Right lobe of liver (tissue), 6 donors: ENCODE measurements around the gene ADAM23. TPM values are rescaled to one million over a fixed set of nuclear protein-coding genes. Genes with fewer than 3 reads are reported as not detected.
A peak's percentile ranks its signal among the peaks of the same experiment; 100 is the strongest.

Source experiments
- ATAC-seq, 4 donors: fragments of 200-7000 bp; cut with Tn5 transposase; one replicate each; pipeline ENCODE4 v1.9.1; 2020; ENCODE audit warnings: mild to moderate bottlenecking in 4 of 4, moderate library complexity in 4 of 4
- DNase-seq, 3 donors: peaks; one replicate each; pipeline ENCODE4 v3.0.0-alpha.2; 2020
- H3K27ac ChIP-seq, 3 donors: fragments of 200-600 bp; one replicate each; pipeline ENCODE4 v1.8.0; 2022
- H3K27me3 ChIP-seq, 2 donors: fragments of 200-600 bp; one replicate each; pipeline ENCODE4 v1.8.0; 2022
- H3K36me3 ChIP-seq, 4 donors: fragments of 200-600 bp; sonication (generic) in 1 of 4; one replicate each; pipeline versions ENCODE4 v1.5.1 to v1.8.0; 2017 to 2022; ENCODE audit warnings: control low read depth in 1 of 4
- H3K4me1 ChIP-seq, 4 donors: fragments of 200-600 bp; sonication (generic) in 1 of 4; one replicate each; pipeline versions ENCODE4 v1.5.1 to v1.8.0; 2017 to 2022; ENCODE audit warnings: control low read depth in 1 of 4
- H3K4me3 ChIP-seq, 3 donors: fragments of 200-600 bp; one replicate each; pipeline ENCODE4 v1.8.0; 2022
- H3K9me3 ChIP-seq, 4 donors: fragments of 200-600 bp; sonication (generic) in 1 of 4; one replicate each; pipeline versions ENCODE4 v1.5.1 to v1.8.0; 2017 to 2022; ENCODE audit warnings: control low read depth in 1 of 4
- POLR2A ChIP-seq: fragments of 450-650 bp; IDR thresholded peaks from one replicate; pipeline ENCODE4 v1.6.1; 2017; ENCODE audit warnings: antibody characterized with exemption, mild to moderate bottlenecking
- WGBS: methylation state at CpG from one replicate; pipeline ENCODE4 v1.1.6; 2018; ENCODE audit warnings: low coverage, low lambda C conversion rate; ENCODE audit not compliant: insufficient coverage; ENCODE audit errors: missing lambda C conversion rate; 5-methylcytosine and 5-hydroxymethylcytosine counted together
- intact Hi-C, 2 donors: fragments of 100-400 bp; cut with DNase I; formaldehyde crosslinking; loops; one replicate each; pipeline versions ENCODE4 v1.11.2 to v1.14.1; 2022
- total RNA-seq, 6 experiments: library from RNA; depleted of rRNA in 2 of 6; stranded (reverse); fragments of >200 nt in 2 of 6; fragmentation: NEBNext Ultra II Directional in 3 of 6; extraction: Animal tissue kit (Norgen Biotek cat#: 25700) in 3 of 6; gene quantifications; one replicate each; pipeline versions ENCODE4 v1.1.0 to v1.2.4, GENCODE V29; 2016 to 2023
- TF ChIP-seq, protein P1 (sequence below), 4 donors: fragments of 200-600 bp in 3 of 4; fragments of 450-650 bp in 1 of 4; IDR thresholded peaks; one replicate each; pipeline versions ENCODE4 v1.5.1 to v1.8.0; 2016 to 2022; ENCODE audit warnings: antibody characterized with exemption in 4 of 4, mild to moderate bottlenecking in 2 of 4
- donor health status: DM: no; HTN: yes; CAD: no.
- donor health status: DM: no; HTN: no; CAD: no.
- donor health status: DM: no; HTN: no; CAD: no.
- donor health status: DM: no; HTN: yes; CAD: no.
- donor health status: DM: no; HTN: yes; CAD: no.

Gene ADAM23
- total RNA-seq, 6 experiments from 2014 or later, result under 0.01 to 0.26 (median 0.09) TPM; not detected in 2

- no peaks in the 10 kb centered on the region for H3K4me1 ChIP-seq
- no peak for ATAC-seq
- TF ChIP-seq, protein P1, sequence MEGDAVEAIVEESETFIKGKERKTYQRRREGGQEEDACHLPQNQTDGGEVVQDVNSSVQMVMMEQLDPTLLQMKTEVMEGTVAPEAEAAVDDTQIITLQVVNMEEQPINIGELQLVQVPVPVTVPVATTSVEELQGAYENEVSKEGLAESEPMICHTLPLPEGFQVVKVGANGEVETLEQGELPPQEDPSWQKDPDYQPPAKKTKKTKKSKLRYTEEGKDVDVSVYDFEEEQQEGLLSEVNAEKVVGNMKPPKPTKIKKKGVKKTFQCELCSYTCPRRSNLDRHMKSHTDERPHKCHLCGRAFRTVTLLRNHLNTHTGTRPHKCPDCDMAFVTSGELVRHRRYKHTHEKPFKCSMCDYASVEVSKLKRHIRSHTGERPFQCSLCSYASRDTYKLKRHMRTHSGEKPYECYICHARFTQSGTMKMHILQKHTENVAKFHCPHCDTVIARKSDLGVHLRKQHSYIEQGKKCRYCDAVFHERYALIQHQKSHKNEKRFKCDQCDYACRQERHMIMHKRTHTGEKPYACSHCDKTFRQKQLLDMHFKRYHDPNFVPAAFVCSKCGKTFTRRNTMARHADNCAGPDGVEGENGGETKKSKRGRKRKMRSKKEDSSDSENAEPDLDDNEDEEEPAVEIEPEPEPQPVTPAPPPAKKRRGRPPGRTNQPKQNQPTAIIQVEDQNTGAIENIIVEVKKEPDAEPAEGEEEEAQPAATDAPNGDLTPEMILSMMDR (IDR thresholded peaks at IDR 0.05), result no peak
- no peak for TF ChIP-seq POLR2A
- H3K4me3 ChIP-seq, result no peak overlapping the region
- no peak overlapping the region for H3K27ac ChIP-seq
- intact Hi-C loops, result no loop called here
- DNase-seq, result no peak
- no peaks in the 10 kb centered on the region for H3K36me3 ChIP-seq
- no peaks in the 10 kb centered on the region for H3K9me3 ChIP-seq
- H3K27me3 ChIP-seq, result no peaks in the 10 kb centered on the region
- 62% methylated on average over 3 of the region's 3 CpGs for WGBS
Measured at GRCh38 chr2:206603243-206603642, 159.9 kb downstream of the ADAM23 start.

DNA sequence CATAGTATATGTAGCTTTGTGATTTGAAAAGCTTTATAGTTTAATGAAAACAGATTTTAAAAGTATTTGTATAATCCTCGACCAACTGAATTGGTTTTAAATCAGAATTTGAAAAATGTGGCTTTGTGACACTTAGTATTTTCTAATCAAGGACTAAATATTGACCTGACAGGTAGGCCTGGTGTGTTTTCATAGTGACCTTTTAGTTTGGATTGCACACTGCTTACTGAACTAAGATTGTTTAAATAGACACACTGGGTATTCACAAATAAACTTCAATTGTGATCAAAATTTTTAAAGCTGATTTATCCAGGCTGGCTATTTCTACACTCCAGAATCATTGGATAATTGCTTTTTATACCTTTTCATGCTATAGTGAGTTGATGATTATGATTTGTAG is 167.1 kb downstream of the ADAM23 start:
- H3K9me3 ChIP-seq, result no peaks in the 10 kb centered on the region
- DNase-seq, result no peak

GRCh38 chr2:206611191-206611590 is 167.9 kb downstream of the ADAM23 start:
- H3K9me3 ChIP-seq, result no peaks in the 10 kb centered on the region
- TF ChIP-seq, protein P1 (IDR thresholded peaks at IDR 0.05), result no peak
- no peak for TF ChIP-seq POLR2A
- H3K4me3 ChIP-seq, result no peak overlapping the region
- no peaks in the 10 kb centered on the region for H3K4me1 ChIP-seq
- no peak overlapping the region for H3K27ac ChIP-seq
- no peak for DNase-seq
- no peak for ATAC-seq
- intact Hi-C loops, result no loop called here
- WGBS, result 87% methylated on average over 6 of the region's 6 CpGs
- no peaks in the 10 kb centered on the region for H3K36me3 ChIP-seq
- H3K27me3 ChIP-seq, result no peaks in the 10 kb centered on the region

More for the DNA sequence above, 167.1 kb downstream of the ADAM23 start:
- WGBS, result 28% methylated on average over 1 of the region's 1 CpG
- intact Hi-C loops, result no loop called here
- H3K27ac ChIP-seq, result no peak overlapping the region
- no peaks in the 10 kb centered on the region for H3K27me3 ChIP-seq
- ATAC-seq, result peak in 2 of 4 donors; percentile 22 to 60
- no peaks in the 10 kb centered on the region for H3K4me1 ChIP-seq
- H3K36me3 ChIP-seq, result no peaks in the 10 kb centered on the region
- H3K4me3 ChIP-seq, result no peak overlapping the region
- TF ChIP-seq, protein P1 (IDR thresholded peaks at IDR 0.05), result no peak
- no peak for TF ChIP-seq POLR2A

DNA sequence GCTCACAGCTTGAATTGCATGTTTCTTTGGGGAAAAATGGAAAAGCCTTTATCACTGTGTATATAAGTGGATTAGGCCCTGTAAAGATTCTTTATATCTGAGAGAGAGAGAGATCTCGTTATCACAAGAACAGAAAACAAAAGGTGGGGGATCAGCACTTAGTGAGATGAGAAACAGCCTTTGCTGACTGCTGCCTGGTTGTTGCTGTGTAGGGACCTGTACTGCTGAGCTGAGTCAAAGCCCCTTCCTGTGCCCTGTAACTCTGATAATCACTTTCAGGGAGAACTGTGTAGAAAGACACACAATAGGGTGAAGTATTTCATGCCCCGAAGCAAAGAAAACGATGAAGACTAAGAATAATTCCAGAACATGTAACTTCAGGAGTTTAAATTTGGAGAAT is 168.4 kb downstream of the ADAM23 start:
- Histone ChIP-seq H3K4me1 (no peaks in the 10 kb centered on the region), H3K36me3 (no peaks in the 10 kb centered on the region), H3K27me3 (no peaks in the 10 kb centered on the region), H3K9me3 (no peaks in the 10 kb centered on the region), H3K27ac (no peak overlapping the region), H3K4me3 (no peak overlapping the region)
- 45% methylated on average over 3 of the region's 3 CpGs for WGBS
- ATAC-seq, result no peak
- DNase-seq, result no peak
- TF ChIP-seq POLR2A, result no peak
- TF ChIP-seq, protein P1 (IDR thresholded peaks at IDR 0.05), result no peak
- intact Hi-C loops, result no loop called here

DNA sequence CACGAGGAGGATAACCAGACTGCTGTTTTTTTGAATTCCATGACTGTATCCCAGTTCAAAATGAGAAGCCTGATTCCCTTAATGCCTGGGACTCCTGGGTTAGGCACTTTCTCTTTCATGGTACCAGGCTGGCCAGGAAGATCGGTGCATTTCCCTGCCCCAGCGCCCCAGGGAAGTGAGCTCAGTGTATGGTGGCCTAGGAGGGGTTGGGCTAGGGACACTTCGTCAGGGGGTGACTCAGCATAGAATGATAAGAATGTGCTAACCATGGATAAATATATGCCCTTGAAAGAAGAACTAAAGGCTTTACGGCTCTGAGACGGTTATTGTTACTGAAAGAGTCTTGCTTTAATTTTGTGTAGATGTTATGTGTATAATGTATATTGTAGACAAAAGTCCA is 171.5 kb downstream of the ADAM23 start:
- no peak for ATAC-seq
- TF ChIP-seq POLR2A, result no peak
- TF ChIP-seq, protein P1 (IDR thresholded peaks at IDR 0.05), result no peak
- intact Hi-C loops, result no loop called here
- no peaks in the 10 kb centered on the region for H3K9me3 ChIP-seq
- no peaks in the 10 kb centered on the region for H3K4me1 ChIP-seq
- DNase-seq, result no peak
- H3K36me3 ChIP-seq, result no peaks in the 10 kb centered on the region
- no peak overlapping the region for H3K27ac ChIP-seq
- WGBS, result 58% methylated on average over 5 of the region's 6 CpGs
- H3K27me3 ChIP-seq, result no peaks in the 10 kb centered on the region
- H3K4me3 ChIP-seq, result no peak overlapping the region
